Stimulated activated naive CD4-positive, alpha-beta T cell (primary cell): ENCODE results near the gene BIRC6.
"Not testable (repeated sequence)": the region's sequence is repeated elsewhere in the genome, so short reads cannot be mapped to it uniquely, and the experiment has no call there.

ENCODE experiments used
- DNase-seq, 6 experiments: peaks; one replicate each; lab custom pipeline; 2025; lab: John Stamatoyannopoulos, UW

BIRC6 gene

DNA sequence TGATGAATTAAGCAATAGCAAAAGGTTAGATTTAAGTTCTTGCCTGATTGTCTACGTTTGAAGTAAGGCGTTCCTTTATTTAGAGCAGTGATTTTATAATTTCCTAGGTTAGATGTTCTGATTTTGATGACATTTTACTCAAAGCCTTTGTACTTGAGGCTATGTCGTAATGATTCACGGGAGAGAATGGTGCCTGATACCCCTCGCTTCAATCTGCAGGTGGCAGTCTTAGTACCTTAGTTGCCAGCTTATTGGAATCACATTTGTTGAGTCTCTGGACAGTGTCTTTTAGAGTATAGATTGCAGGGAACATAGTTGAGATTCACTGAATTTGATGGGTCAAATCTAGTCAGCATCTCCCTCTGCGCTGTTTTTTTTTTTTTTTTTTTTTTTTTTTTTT lies 89.5 kb downstream of the BIRC6 start:
- DNase-seq = no peak

GRCh38 chr2:32450851-32451250 lies 94.0 kb downstream of the BIRC6 start:
- no peak for DNase-seq

- no peak for DNase-seq
These were observed 95.7 kb downstream of the BIRC6 start for GRCh38 chr2:32452338-32453064.

GRCh38 chr2:32453242-32454062 lies 96.6 kb downstream of the BIRC6 start:
- DNase-seq = no peak

- no peak for DNase-seq
These were observed 99.0 kb downstream of the BIRC6 start for GRCh38 chr2:32455816-32456215.

DNA sequence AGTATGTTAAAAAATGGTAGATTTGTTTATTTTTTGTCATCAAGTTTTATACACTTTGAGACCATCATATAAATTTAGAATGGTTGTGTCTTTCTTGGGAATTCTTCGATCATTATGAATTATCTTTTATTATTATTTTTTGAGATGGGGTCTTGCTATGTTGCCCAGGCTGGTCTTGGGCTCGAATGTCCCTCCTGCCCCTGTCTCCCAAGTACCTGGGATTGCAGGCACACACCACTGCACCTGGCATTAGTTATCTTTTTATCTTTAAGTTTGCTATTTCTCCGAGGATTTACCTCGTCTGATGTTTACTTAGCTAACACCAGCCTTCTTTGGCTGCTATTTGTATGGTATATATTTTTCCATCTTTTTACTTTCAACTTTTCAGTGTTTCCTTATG lies 100.0 kb downstream of the BIRC6 start:
- no peak for DNase-seq

- no peak for DNase-seq
These were observed 101.0 kb downstream of the BIRC6 start for GRCh38 chr2:32457814-32458213.

DNA sequence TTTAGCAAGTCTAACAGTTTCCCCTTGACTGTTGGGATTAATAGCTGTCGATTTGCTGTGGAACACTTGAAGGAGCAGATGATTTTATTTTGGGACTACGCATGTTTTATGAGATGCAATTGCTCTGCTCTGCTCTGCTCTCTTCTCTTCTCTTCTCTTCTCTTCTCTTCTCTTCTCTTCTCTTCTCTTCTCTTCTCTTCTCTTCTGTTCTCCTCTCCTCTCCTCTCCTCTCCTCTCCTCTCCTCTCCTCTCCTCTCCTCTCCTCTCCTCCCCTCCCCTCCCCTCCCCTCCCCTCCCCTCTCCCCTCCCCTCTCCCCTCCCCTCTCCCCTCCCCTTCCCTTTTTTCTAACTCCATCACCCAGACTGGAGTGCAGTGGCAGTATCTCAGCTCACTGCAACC lies 104.0 kb downstream of the BIRC6 start:
- not testable (repeated sequence) for DNase-seq

DNA sequence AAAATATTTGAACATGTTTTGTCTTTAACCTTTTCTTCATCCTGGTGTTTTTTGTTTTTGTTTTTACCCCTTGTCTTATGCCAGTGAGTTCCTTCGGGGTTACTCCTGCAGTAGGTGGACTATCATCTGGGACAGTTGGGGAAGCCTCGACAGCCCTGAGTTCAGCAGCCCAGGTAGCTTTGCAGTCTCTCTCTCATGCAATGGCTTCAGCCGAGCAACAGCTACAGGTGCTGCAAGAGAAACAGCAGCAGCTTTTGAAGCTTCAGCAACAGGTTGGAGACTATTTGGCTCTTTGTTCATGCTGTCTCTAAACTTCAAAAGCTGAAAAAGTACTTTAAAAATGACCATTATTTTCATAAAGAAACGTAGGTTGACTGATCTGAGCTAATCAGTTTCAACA lies 106.3 kb downstream of the BIRC6 start:
- DNase-seq = no peak

DNA sequence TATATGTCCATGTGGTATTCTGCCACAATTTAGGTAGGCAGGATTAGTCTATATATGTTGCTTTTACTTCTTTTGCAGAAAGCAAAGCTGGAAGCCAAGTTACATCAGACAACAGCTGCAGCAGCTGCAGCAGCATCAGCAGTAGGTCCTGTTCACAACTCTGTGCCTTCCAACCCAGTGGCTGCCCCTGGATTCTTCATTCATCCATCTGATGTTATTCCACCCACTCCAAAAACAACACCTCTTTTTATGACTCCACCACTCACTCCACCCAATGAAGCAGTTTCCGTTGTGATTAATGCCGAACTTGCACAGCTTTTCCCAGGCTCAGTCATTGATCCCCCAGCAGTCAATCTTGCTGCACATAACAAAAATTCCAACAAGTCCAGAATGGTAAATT lies 107.6 kb downstream of the BIRC6 start:
- DNase-seq = no peak

DNA sequence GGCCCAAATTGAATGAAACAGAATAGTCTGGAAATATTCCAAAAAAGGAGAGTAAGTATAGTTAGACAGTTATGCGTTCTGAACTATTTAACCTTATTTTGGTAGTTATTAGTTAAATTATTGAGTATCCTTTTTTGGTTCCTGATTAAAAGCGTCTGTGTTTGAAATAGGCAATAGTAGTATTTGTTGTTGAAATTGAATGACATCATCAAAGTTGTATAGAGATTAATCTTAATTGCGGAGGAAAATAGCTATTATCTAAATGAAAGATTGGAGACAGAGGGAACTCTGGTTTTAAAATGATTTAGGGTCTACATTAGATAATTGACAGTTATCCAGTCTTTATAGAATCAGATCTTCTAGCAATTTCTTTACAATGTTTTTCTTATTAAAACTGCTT lies 115.8 kb downstream of the BIRC6 start:
- DNase-seq = no peak

GRCh38 chr2:32474381-32474780 lies 117.6 kb downstream of the BIRC6 start:
- DNase-seq = no peak

- no peak for DNase-seq
These were observed 122.2 kb downstream of the BIRC6 start for GRCh38 chr2:32478889-32479620.

GRCh38 chr2:32479993-32480392 lies 123.2 kb downstream of the BIRC6 start:
- no peak for DNase-seq

DNA sequence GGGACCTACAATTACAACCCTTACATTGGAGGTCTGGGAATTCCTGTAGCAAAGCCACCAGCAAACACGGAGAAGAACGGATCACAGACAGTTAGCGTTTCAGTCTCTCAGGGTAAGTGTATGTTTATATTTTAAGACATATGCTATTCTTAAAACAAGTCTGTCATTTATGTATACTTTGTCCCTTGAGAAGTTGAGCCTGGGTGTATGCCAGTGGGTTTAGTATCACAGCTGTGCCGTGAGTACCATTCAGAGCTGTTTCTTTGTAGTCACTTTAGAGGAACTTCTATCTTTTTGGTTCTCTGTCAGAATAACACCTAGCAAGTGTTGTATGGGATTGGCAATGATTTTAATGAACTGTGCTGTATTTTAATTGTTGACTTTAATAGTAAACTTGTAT lies 125.6 kb downstream of the BIRC6 start:
- DNase-seq = no peak

- DNase-seq = no peak
These were observed 128.1 kb downstream of the BIRC6 start for GRCh38 chr2:32484937-32485336.

- no peak for DNase-seq
These were observed 128.6 kb downstream of the BIRC6 start for GRCh38 chr2:32485399-32485798.

- no peak for DNase-seq
These were observed 132.2 kb downstream of the BIRC6 start for GRCh38 chr2:32489061-32489460.

- DNase-seq = no peak
These were observed 134.5 kb downstream of the BIRC6 start for GRCh38 chr2:32491346-32491745.

- DNase-seq = no peak
These were observed 138.3 kb downstream of the BIRC6 start for GRCh38 chr2:32495139-32495538.

- no peak for DNase-seq
These were observed 139.8 kb downstream of the BIRC6 start for GRCh38 chr2:32496662-32497061.

DNA sequence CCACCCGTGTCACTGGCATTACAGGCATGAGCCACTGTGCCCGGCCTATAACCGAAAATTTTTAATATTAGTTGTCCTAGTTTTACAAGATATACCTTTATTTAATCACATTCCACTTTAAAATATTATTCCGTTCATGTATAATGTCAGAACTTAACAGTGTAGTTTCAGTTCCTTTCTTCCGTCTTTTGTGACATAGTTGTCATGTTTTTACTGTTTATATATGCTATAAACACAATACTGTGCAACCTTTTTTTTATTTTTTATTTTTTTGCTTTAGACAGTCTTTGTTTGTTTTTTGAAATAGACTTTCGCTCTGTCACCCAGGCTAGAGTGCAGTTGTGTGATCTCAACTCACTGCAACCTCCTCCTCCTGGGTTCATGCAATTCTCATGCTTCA lies 141.5 kb downstream of the BIRC6 start:
- DNase-seq = no peak

DNA sequence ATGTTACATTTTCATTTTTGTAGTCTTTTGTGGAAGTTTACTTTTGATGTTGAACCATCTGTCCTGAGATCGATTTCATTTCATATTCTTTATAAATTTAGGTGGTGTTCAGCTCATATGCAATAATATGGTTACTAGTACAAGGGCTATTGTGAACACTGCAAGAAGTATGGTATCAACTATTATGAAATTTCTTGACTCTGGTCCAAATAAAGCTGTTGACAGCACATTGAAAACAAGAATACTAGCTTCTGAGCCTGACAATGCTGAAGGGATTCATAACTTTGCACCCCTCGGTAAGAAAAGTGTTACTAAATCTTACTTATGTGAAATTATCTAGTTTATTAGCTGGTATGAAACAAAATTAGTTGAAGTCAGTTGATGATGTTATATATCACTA lies 146.1 kb downstream of the BIRC6 start:
- no peak for DNase-seq
